ENCODE data around the gene ATF7. TPM values are rescaled to one million over a fixed set of nuclear protein-coding genes. Genes with fewer than 3 reads are reported as not detected.

The ATF7 gene
- total and polyA plus RNA-seq, 2 of the 13 experiments (the other 11 are each of a cell fraction or from before 2014, with no cell fraction given) = 9.6 to 16.2 TPM

- TF ChIP-seq ZKSCAN5 (CRISPR knock-in tag; IDR thresholded peaks at IDR 0.05) = no peak
- TF ChIP-seq NFATC3 (CRISPR knock-in tag; IDR thresholded peaks at IDR 0.05) = no peak
- no peak for TF ChIP-seq ZSCAN25 (CRISPR knock-in tag; IDR thresholded peaks at IDR 0.05)
- TF ChIP-seq DRAP1 (CRISPR knock-in tag; IDR thresholded peaks at IDR 0.05) = peak; percentile 42; the same call in 1 of the 2 replicates
- TF ChIP-seq ZNF446 (CRISPR knock-in tag; IDR thresholded peaks at IDR 0.05) = no peak
- no peak for TF ChIP-seq IKZF4 (CRISPR knock-in tag; IDR thresholded peaks at IDR 0.05; ENCODE audit: borderline replicate concordance, low read depth, not compliant biosample characterization)
- no peak for TF ChIP-seq ZC3H13 (CRISPR knock-in tag; IDR thresholded peaks at IDR 0.05)
- TF ChIP-seq TFE3 (CRISPR knock-in tag; IDR thresholded peaks at IDR 0.05) = peak; percentile 50; the same call in 1 of the 2 replicates
- peak; percentile 97 for TF ChIP-seq SKI (IDR thresholded peaks at IDR 0.05; ENCODE audit: partially characterized antibody)
- peak; percentile 63; the same call in 1 of the 2 replicates for TF ChIP-seq NR2C2 (CRISPR knock-in tag; IDR thresholded peaks at IDR 0.05; ENCODE audit: borderline replicate concordance)
- no peak for TF ChIP-seq RFXANK (CRISPR knock-in tag; IDR thresholded peaks at IDR 0.05)
- TF ChIP-seq MED1 (CRISPR knock-in tag; IDR thresholded peaks at IDR 0.05) = peak; percentile 86
- no peak for TF ChIP-seq SIN3B (IDR thresholded peaks at IDR 0.05; ENCODE audit: low read length)
- TF ChIP-seq RFXAP (CRISPR knock-in tag; IDR thresholded peaks at IDR 0.05; ENCODE audit: borderline replicate concordance) = peak; percentile 44; the same call in 1 of the 2 replicates
- TF ChIP-seq TBL1XR1 (IDR thresholded peaks at IDR 0.05; ENCODE audit: borderline replicate concordance, low read length, partially characterized antibody) = peak; percentile 96
- peak; percentile 32 to 47; a peak in 2 of 4 replicates for TF ChIP-seq NR2F1 (CRISPR knock-in tag; IDR thresholded peaks at IDR 0.05)
- peak; percentile 61; the same call in 1 of the 2 replicates for TF ChIP-seq ZBTB25 (CRISPR knock-in tag; IDR thresholded peaks at IDR 0.05)
- no peak for TF ChIP-seq ZNF747 (CRISPR knock-in tag; IDR thresholded peaks at IDR 0.05; ENCODE audit: borderline replicate concordance)
- no peak for TF ChIP-seq MTA1 (CRISPR knock-in tag; IDR thresholded peaks at IDR 0.05; ENCODE audit: borderline replicate concordance)
- TF ChIP-seq CREB1 (IDR thresholded peaks at IDR 0.05) = no peak
- TF ChIP-seq CREB1 (CRISPR knock-in tag; IDR thresholded peaks at IDR 0.05) = peak; percentile 78
- TF ChIP-seq BCL6 (CRISPR knock-in tag; IDR thresholded peaks at IDR 0.05) = peak; percentile 93
- peak; percentile 26; the same call in 1 of the 2 replicates for TF ChIP-seq DMAP1 (CRISPR knock-in tag; IDR thresholded peaks at IDR 0.05)
- no peak for TF ChIP-seq MAFK (conservative IDR thresholded peaks at IDR 0.05 in 1 of 2, IDR thresholded peaks at IDR 0.05 in 1 of 2; ENCODE audit: low read length in 2 of 2)
- TF ChIP-seq BATF2 (CRISPR knock-in tag; IDR thresholded peaks at IDR 0.05) = no peak
- no peak for TF ChIP-seq ZNF160 (CRISPR knock-in tag; IDR thresholded peaks at IDR 0.05)
- 0 out of 2 replicates have a peak, but pooled peaks have one; percentile 23 for TF ChIP-seq GMEB2 (CRISPR knock-in tag; IDR thresholded peaks at IDR 0.05; ENCODE audit: low read depth)
- TF ChIP-seq ZNF30 (CRISPR knock-in tag; IDR thresholded peaks at IDR 0.05) = no peak
Measured at GRCh38 chr12:53538209-53538689, 87.9 kb downstream of the ATF7 start (continued).

Data from HepG2 (cell line).